GM19240 (cell line): ENCODE measurements around the gene STRADB.
"Not testable (repeated sequence)": the region's sequence is repeated elsewhere in the genome, so short reads cannot be mapped to it uniquely, and the experiment has no call there.

ENCODE experiments used
- DNase-seq: peaks from one replicate; pipeline ENCODE4 v3.0.0; 2011; ENCODE audit warnings: low spot score; ENCODE audit not compliant: insufficient read length

STRADB gene

GRCh38 chr2:201430322-201430721 is 21.2 kb upstream of the STRADB start:
- DNase-seq: not testable (repeated sequence)

- no peak for DNase-seq
Measured at GRCh38 chr2:201430839-201431238, 20.7 kb upstream of the STRADB start.

- no peak for DNase-seq
Measured at GRCh38 chr2:201432038-201432620, 19.4 kb upstream of the STRADB start.

GRCh38 chr2:201432621-201433393 is 18.7 kb upstream of the STRADB start:
- no peak for DNase-seq

GRCh38 chr2:201433394-201433995 is 18.0 kb upstream of the STRADB start:
- DNase-seq: no peak

GRCh38 chr2:201436141-201436540 is 15.4 kb upstream of the STRADB start:
- DNase-seq: no peak

GRCh38 chr2:201439336-201439922 is 12.1 kb upstream of the STRADB start:
- not testable (repeated sequence) for DNase-seq

- no peak for DNase-seq
Measured at GRCh38 chr2:201440182-201440581, 11.4 kb upstream of the STRADB start.

GRCh38 chr2:201441409-201441808 is 10.1 kb upstream of the STRADB start:
- DNase-seq: no peak

GRCh38 chr2:201444746-201445465 is 6.6 kb upstream of the STRADB start:
- DNase-seq: no peak

- DNase-seq: no peak
Measured at GRCh38 chr2:201447086-201447485, 4.5 kb upstream of the STRADB start.

- no peak for DNase-seq
Measured at GRCh38 chr2:201448061-201448460, 3.5 kb upstream of the STRADB start.

- no peak for DNase-seq
Measured at GRCh38 chr2:201448701-201449100, 2.8 kb upstream of the STRADB start.

GRCh38 chr2:201450954-201451291 is 617 bp upstream of the STRADB start:
- DNase-seq: peak; percentile 4

GRCh38 chr2:201452058-201452921 is 750 bp downstream of the STRADB start:
- no peak for DNase-seq

- no peak for DNase-seq
Measured at GRCh38 chr2:201452922-201453643, 1.5 kb downstream of the STRADB start.

GRCh38 chr2:201458381-201458780 is 6.8 kb downstream of the STRADB start:
- no peak for DNase-seq

GRCh38 chr2:201460532-201460931 is 9.0 kb downstream of the STRADB start:
- DNase-seq: no peak

GRCh38 chr2:201464547-201464946 is 13.0 kb downstream of the STRADB start:
- DNase-seq: no peak

GRCh38 chr2:201465524-201465971 is 14.0 kb downstream of the STRADB start:
- no peak for DNase-seq
